Bronchial epithelial cell (primary cell): ENCODE results near the gene NF2. TPM values are rescaled to one million over a fixed set of nuclear protein-coding genes. Genes with fewer than 3 reads are reported as not detected.
A peak's percentile ranks its signal among the peaks of the same experiment; 100 is the strongest.

Source experiments
- DNase-seq: peaks from one replicate; pipeline ENCODE4 v3.0.0-alpha.2; 2010; ENCODE audit warnings: low read depth
- FAIRE-seq: peaks from 2 replicates; lab custom pipeline; 2011; peaks lifted over from hg19 to GRCh38; lab: Jason Lieb, UNC
- H3K27me3 ChIP-seq: 2 replicates; pipeline ENCODE4 v1.5.1; 2011; ENCODE audit warnings: low read length; ENCODE audit not compliant: control insufficient read depth, insufficient read depth
- H3K36me3 ChIP-seq: 2 replicates; pipeline ENCODE4 v1.5.1; 2011; ENCODE audit warnings: low read length; ENCODE audit not compliant: control insufficient read depth, insufficient read depth
- H3K4me3 ChIP-seq: 2 replicates; pipeline ENCODE4 v1.5.1; 2011; ENCODE audit warnings: mild to moderate bottlenecking, low read depth, low read length, control low read depth
- total RNA-seq: library from RNA; depleted of rRNA; stranded (reverse); fragments of >200 nt; gene quantifications from 2 replicates; pipeline ENCODE4 v1.2.1, GENCODE V29; 2014
- TF ChIP-seq, protein P1 (sequence below): IDR thresholded peaks from 2 replicates; pipeline ENCODE4 v1.5.1; 2011; ENCODE audit warnings: mild to moderate bottlenecking, moderate library complexity, low read length, control low read depth, inconsistent platforms; ENCODE audit not compliant: insufficient read depth, severe bottlenecking

Gene NF2
- total RNA-seq, 1 donor from 2014 or later = 28.4 TPM

DNA sequence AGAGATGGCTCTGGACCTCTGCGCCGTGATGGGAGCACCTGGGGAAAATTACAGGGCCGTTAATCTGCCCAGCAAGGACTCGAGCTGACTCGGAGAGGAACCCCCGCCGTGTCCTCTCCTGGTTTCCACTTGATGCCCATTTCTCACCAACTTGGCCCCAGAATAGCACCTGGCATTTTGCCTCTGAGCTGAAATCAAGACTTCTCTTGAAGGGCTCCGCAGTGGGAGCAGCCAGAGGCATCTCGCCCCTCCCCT, 97.4 kb downstream of the NF2 start:
- no peak overlapping the region for H3K4me3 ChIP-seq
- TF ChIP-seq, protein P1, sequence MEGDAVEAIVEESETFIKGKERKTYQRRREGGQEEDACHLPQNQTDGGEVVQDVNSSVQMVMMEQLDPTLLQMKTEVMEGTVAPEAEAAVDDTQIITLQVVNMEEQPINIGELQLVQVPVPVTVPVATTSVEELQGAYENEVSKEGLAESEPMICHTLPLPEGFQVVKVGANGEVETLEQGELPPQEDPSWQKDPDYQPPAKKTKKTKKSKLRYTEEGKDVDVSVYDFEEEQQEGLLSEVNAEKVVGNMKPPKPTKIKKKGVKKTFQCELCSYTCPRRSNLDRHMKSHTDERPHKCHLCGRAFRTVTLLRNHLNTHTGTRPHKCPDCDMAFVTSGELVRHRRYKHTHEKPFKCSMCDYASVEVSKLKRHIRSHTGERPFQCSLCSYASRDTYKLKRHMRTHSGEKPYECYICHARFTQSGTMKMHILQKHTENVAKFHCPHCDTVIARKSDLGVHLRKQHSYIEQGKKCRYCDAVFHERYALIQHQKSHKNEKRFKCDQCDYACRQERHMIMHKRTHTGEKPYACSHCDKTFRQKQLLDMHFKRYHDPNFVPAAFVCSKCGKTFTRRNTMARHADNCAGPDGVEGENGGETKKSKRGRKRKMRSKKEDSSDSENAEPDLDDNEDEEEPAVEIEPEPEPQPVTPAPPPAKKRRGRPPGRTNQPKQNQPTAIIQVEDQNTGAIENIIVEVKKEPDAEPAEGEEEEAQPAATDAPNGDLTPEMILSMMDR = no peak
- FAIRE-seq = no peak
- H3K27me3 ChIP-seq = peaks cover 2% of the 10 kb centered on the region
- no peaks in the 10 kb centered on the region for H3K36me3 ChIP-seq
- DNase-seq = no peak

DNA sequence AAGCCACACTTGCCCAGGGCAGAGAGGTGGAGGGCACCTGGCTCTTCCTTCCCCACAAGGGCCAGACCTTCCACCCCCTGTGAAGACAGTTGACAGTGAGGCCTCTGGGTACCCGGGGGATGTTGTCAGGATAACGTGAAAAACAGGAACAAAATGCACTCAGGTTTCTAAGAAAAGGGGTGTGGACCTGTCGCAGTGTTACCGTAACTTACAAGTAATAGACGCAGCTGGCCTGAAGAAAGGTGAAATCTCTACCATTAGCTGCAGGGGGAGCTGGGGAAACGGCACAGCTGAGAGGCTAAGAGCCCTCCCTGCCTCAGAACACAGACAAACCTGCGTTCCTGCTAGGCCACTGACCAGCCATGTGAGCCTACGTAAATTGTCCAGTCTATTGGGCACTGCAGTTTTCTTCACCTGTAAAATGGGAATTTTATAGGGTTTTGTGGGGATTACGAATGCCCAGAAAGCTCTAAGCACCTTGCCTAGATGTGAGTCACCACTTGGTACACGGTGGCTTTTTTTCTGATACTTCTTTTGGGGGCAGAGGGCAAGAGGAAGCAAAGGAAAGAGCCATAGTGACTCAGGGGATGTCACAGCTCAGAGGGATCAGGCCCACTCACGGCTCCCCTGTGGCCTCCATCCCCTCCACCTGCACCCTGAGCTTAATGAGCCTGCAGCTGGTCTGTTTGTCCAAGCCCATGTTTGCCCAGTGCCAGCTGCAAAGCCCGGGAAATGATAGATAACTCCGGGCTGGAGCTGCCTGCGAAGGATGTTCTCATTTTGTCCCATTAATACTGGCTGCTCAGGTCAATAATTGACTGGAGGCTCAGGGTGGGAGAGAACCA, 97.9 kb downstream of the NF2 start:
- TF ChIP-seq, protein P1 = peak; percentile 54
- FAIRE-seq (no peak), DNase-seq (peak; percentile 47)
- Histone ChIP-seq H3K36me3 (no peaks in the 10 kb centered on the region), H3K27me3 (peaks cover 2% of the 10 kb centered on the region), H3K4me3 (no peak overlapping the region)

DNA sequence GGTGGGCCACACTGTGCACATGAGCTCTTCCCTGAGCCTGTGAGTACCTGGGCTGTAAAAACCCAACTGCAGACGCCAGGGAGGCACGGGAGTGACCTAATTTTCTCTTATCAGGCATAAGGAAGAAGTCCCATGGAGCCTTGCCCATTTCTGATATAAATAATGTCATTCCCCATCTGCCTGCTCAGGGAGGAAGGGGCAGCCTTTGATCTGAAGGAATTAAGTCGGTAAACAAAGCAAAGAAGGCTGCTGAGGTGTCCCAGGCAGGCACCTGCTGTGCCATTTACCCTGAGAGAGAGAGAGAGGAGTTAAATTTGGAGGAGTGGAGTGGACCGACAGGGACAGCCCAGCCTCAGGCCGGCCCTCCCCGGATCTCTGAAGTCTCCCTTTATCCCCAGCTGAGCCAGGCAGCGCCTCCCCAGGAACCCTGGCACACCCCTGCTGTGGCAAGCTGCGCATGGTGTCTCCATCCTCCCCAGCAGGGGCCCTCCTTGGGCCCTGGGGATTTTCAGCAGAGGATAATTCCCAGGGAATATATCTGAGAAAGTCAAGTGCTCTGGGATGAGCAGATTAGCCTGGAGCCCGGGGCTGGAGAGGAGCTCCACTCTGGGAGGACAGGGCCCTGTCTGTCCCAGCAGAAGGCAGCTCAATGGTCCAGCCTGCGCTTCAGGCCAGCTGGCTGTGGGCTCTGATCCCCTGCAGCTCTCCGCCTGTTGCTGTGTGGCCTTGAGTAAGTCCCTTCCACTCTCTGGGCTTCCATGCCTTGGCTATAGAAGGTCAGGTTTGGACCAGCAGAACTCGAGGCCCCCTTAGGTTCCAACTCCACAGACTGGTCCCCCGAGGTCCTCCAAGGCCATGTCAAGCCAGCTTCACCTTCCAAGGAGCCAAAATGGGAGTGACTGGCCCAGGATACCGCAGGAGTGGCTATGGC, 98.8 kb downstream of the NF2 start:
- TF ChIP-seq, protein P1 = no peak
- no peak for DNase-seq
- Histone ChIP-seq H3K36me3 (no peaks in the 10 kb centered on the region), H3K27me3 (peaks cover 3% of the 10 kb centered on the region), H3K4me3 (no peak overlapping the region)
- FAIRE-seq = no peak

DNA sequence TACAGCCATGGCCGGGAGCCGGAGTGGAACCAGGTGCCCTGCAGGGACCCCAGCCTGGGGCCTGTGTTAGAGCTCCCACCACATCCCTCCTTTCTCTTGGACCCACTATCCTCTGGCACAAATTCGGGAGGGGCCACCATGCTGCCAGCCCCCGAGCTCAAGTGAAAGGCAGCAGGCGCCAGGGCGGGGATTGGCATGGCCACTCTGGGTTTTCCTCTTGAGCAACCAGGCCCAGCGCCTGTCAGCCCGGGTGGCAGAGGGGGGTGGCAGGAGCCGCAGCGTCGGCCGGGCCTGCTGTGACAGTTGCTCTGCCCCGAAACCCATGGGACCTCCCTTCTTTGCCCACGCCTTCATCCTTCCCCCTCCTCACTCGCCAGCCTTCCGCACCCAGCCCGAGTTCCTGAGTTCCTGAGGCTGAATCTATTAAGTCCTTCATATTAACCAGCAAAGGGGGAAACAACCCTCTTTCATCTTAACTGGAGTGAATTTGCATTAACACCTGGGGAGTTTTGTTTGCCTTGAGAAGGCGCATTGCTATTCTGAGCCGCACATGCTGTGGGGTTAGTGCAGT, 99.6 kb downstream of the NF2 start:
- DNase-seq (no peak), FAIRE-seq (no peak)
- H3K27me3 ChIP-seq = peaks cover 3% of the 10 kb centered on the region
- no peak overlapping the region for H3K4me3 ChIP-seq
- no peaks in the 10 kb centered on the region for H3K36me3 ChIP-seq
- TF ChIP-seq, protein P1 = no peak

DNA sequence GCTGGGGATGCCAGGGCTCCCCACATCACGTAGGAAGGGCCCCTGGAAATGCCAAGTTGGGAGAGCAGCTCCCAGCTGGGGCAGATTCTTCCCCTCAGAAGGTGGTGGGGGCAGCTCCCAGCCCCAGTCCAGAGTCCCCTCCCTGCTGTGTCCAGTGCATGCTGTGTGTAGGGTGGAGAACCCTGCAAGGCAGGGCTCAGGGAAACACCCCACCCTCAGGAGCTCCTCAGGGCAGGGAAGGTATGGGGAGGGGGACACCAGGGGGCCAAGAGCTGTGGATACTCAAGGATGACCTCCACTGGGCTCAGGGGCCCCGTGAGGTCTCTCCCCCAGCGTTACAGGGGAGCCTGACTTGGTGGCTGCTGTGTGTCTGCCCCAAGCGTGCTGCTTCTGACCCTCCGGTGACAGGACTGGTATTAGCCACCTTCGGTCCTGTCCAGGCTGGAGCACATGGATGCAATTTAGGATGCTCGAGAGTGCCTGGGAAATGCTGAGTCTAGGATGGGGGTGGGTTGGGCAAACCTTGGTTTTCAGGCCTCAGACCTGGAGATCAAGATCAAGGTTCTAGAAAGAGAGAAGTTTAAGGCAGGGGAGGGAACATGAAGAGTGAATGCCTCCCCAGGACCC, 100.2 kb downstream of the NF2 start:
- no peak overlapping the region for H3K4me3 ChIP-seq
- peaks cover 3% of the 10 kb centered on the region for H3K27me3 ChIP-seq
- H3K36me3 ChIP-seq = no peaks in the 10 kb centered on the region
- no peak for FAIRE-seq
- no peak for DNase-seq
- TF ChIP-seq, protein P1 = no peak
